ENCODE data around the gene BICRAL.
"Not testable (repeated sequence)": the region's sequence is repeated elsewhere in the genome, so short reads cannot be mapped to it uniquely, and the experiment has no call there.

DNA sequence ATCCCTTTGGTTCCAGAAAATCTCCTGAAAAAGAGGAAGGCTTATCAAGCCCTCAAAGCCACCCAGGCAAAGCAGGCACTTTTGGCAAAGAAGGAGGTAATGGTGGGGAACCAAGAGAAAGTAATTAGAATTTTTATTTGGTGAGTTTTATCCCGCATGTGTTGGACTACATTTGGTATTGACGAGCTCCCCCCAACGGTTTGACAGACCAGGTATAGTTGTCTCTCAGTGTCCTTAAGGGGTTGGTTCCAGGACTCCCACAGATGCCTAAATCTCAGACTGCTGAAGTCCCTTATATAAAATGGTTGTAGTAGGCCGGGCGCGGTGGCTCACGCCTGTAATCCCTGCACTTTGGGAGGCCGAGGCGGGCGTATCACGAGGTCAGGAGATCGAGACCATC, 99.0 kb downstream of the BICRAL start:
- TF ChIP-seq, protein P1, sequence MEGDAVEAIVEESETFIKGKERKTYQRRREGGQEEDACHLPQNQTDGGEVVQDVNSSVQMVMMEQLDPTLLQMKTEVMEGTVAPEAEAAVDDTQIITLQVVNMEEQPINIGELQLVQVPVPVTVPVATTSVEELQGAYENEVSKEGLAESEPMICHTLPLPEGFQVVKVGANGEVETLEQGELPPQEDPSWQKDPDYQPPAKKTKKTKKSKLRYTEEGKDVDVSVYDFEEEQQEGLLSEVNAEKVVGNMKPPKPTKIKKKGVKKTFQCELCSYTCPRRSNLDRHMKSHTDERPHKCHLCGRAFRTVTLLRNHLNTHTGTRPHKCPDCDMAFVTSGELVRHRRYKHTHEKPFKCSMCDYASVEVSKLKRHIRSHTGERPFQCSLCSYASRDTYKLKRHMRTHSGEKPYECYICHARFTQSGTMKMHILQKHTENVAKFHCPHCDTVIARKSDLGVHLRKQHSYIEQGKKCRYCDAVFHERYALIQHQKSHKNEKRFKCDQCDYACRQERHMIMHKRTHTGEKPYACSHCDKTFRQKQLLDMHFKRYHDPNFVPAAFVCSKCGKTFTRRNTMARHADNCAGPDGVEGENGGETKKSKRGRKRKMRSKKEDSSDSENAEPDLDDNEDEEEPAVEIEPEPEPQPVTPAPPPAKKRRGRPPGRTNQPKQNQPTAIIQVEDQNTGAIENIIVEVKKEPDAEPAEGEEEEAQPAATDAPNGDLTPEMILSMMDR (IDR thresholded peaks at IDR 0.05): not testable (repeated sequence)
- TF ChIP-seq POLR2AphosphoS5, POLR2A (IDR thresholded peaks at IDR 0.05): not testable (repeated sequence)
